NCI-H510A treated with DMSO at 0.1 percent for 48 hours (cell line): ENCODE measurements around the gene GPX2.
"Not testable (repeated sequence)": the region's sequence is repeated elsewhere in the genome, so short reads cannot be mapped to it uniquely, and the experiment has no call there.

Source experiments
- DNase-seq: peaks from one replicate; lab custom pipeline; 2025; lab: John Stamatoyannopoulos, UW

Gene GPX2

GRCh38 chr14:64913477-64913876, 29.1 kb downstream of the GPX2 start:
- DNase-seq = not testable (repeated sequence)

GRCh38 chr14:64912261-64912660, 30.3 kb downstream of the GPX2 start:
- DNase-seq = no peak

- DNase-seq = peak; percentile 31
Measured at GRCh38 chr14:64910847-64911495, 31.6 kb downstream of the GPX2 start.

- DNase-seq = no peak
Measured at GRCh38 chr14:64906022-64906421, 36.5 kb downstream of the GPX2 start.

GRCh38 chr14:64899958-64900357, 42.6 kb downstream of the GPX2 start:
- no peak for DNase-seq

- DNase-seq = peak; percentile 87
Measured at GRCh38 chr14:64891839-64892375, 50.6 kb downstream of the GPX2 start.

GRCh38 chr14:64891173-64891838, 51.2 kb downstream of the GPX2 start:
- no peak for DNase-seq

- DNase-seq = no peak
Measured at GRCh38 chr14:64889352-64889751, 53.2 kb downstream of the GPX2 start.
